NCI-H748 (cell line): Measurements from ENCODE around the gene TEX53.

Experiments used
- DNase-seq: peaks from one replicate; lab custom pipeline; 2025; ENCODE audit not compliant: unreplicated experiment; lab: John Stamatoyannopoulos, UW

Gene TEX53

GRCh38 chr9:114641967-114642366, 15.6 kb downstream of the TEX53 start:
- DNase-seq, result no peak

GRCh38 chr9:114638404-114638803, 19.2 kb downstream of the TEX53 start:
- no peak for DNase-seq

- no peak for DNase-seq
These were observed 23.2 kb downstream of the TEX53 start for GRCh38 chr9:114634387-114634786.

- no peak for DNase-seq
These were observed 24.0 kb downstream of the TEX53 start for GRCh38 chr9:114633438-114634089.

- no peak for DNase-seq
These were observed 26.4 kb downstream of the TEX53 start for GRCh38 chr9:114631166-114631565.

GRCh38 chr9:114629563-114630090, 28.0 kb downstream of the TEX53 start:
- no peak for DNase-seq

- no peak for DNase-seq
These were observed 30.1 kb downstream of the TEX53 start for GRCh38 chr9:114627553-114627952.

- DNase-seq, result no peak
These were observed 31.1 kb downstream of the TEX53 start for GRCh38 chr9:114626415-114627020.

GRCh38 chr9:114624677-114625076, 32.9 kb downstream of the TEX53 start:
- DNase-seq, result no peak

GRCh38 chr9:114621975-114622609, 35.5 kb downstream of the TEX53 start:
- DNase-seq, result no peak

- DNase-seq, result no peak
These were observed 36.0 kb downstream of the TEX53 start for GRCh38 chr9:114621561-114621960.

GRCh38 chr9:114619191-114619761, 38.3 kb downstream of the TEX53 start:
- DNase-seq, result no peak

GRCh38 chr9:114616684-114617520, 40.7 kb downstream of the TEX53 start:
- no peak for DNase-seq

- no peak for DNase-seq
These were observed 43.2 kb downstream of the TEX53 start for GRCh38 chr9:114614373-114614772.

- no peak for DNase-seq
These were observed 43.7 kb downstream of the TEX53 start for GRCh38 chr9:114613919-114614318.

- no peak for DNase-seq
These were observed 44.5 kb downstream of the TEX53 start for GRCh38 chr9:114613087-114613486.

GRCh38 chr9:114612272-114612923, 45.2 kb downstream of the TEX53 start:
- no peak for DNase-seq

GRCh38 chr9:114611516-114612271, 45.9 kb downstream of the TEX53 start:
- DNase-seq, result peak; percentile 75

GRCh38 chr9:114608525-114608796, 49.1 kb downstream of the TEX53 start:
- DNase-seq, result no peak
